Measurements from ENCODE around the gene S100PBP.

Gene S100PBP

DNA sequence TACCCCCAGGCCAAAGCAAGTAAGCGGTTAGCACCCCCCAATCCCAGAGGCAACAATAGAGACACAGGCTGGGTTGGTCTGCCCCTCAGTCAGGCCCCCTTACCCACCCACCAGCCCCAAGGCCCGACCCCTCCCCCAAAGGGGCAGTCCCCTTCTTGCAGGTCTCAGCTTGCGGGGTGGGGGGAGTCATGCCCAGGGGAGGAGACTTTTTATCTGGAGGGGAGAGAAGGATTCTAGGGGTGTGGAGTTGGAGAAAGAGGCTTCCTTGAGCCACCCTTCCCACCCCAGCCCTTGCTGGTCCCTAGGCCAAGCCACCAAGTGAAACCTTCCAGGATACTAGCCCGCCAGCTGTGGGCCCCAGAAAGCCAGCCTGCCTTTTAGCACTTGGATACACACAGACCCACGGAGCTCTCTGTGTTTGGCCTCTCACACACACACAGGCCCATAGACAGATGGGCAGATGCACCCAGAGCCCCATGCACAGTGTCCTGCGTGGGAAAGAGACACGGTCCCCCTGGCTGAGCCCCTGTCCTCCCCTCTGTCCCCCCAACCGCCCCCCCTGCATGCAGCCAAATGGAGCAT, 76.7 kb downstream of the S100PBP start:
- no peak for DNase-seq
- TF ChIP-seq, protein P1, sequence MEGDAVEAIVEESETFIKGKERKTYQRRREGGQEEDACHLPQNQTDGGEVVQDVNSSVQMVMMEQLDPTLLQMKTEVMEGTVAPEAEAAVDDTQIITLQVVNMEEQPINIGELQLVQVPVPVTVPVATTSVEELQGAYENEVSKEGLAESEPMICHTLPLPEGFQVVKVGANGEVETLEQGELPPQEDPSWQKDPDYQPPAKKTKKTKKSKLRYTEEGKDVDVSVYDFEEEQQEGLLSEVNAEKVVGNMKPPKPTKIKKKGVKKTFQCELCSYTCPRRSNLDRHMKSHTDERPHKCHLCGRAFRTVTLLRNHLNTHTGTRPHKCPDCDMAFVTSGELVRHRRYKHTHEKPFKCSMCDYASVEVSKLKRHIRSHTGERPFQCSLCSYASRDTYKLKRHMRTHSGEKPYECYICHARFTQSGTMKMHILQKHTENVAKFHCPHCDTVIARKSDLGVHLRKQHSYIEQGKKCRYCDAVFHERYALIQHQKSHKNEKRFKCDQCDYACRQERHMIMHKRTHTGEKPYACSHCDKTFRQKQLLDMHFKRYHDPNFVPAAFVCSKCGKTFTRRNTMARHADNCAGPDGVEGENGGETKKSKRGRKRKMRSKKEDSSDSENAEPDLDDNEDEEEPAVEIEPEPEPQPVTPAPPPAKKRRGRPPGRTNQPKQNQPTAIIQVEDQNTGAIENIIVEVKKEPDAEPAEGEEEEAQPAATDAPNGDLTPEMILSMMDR (IDR thresholded peaks at IDR 0.05; ENCODE audit: low read depth, low read length, missing control alignments) = no peak
- Histone ChIP-seq H3K36me3 (replicated peaks) (no peaks in the 10 kb centered on the region), H3K4me3 (ENCODE audit: low read depth, low read length) (no peak overlapping the region), H3K27ac (no peak overlapping the region), H3K27me3 (replicated peaks) (peaks cover 22% of the 10 kb centered on the region)
- in situ Hi-C loops (cut with HindIII; ENCODE audit: low pct_ligation_motif_present, low sequenced_read_pairs) = no loop called here

DNA sequence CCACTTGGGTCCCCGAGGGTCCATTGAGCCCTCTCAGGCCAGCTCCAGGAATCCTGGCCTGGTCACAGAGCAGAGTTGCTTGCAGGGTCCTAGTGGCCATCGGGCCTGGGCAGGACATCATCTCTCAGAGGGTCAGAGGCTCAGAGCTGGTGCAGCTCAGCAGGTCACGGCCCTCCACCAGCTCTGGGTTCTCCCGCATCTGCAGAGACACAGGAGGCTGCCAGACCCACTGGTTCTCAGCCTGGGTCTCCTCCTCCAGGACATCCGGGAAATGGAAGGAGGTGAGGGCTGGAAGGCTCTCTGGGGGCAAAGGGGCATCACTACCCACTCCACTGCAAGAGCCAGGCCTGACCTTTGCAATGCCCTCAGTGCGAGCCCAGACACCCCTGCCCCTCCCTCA, 77.2 kb downstream of the S100PBP start:
- Histone ChIP-seq H3K27ac (no peak overlapping the region), H3K36me3 (replicated peaks) (no peaks in the 10 kb centered on the region), H3K27me3 (replicated peaks) (peaks cover 22% of the 10 kb centered on the region), H3K4me3 (ENCODE audit: low read depth, low read length) (no peak overlapping the region)
- in situ Hi-C loops (cut with HindIII; ENCODE audit: low pct_ligation_motif_present, low sequenced_read_pairs) = no loop called here
- no peak for DNase-seq
- TF ChIP-seq, protein P1 (IDR thresholded peaks at IDR 0.05; ENCODE audit: low read depth, low read length, missing control alignments) = no peak

DNA sequence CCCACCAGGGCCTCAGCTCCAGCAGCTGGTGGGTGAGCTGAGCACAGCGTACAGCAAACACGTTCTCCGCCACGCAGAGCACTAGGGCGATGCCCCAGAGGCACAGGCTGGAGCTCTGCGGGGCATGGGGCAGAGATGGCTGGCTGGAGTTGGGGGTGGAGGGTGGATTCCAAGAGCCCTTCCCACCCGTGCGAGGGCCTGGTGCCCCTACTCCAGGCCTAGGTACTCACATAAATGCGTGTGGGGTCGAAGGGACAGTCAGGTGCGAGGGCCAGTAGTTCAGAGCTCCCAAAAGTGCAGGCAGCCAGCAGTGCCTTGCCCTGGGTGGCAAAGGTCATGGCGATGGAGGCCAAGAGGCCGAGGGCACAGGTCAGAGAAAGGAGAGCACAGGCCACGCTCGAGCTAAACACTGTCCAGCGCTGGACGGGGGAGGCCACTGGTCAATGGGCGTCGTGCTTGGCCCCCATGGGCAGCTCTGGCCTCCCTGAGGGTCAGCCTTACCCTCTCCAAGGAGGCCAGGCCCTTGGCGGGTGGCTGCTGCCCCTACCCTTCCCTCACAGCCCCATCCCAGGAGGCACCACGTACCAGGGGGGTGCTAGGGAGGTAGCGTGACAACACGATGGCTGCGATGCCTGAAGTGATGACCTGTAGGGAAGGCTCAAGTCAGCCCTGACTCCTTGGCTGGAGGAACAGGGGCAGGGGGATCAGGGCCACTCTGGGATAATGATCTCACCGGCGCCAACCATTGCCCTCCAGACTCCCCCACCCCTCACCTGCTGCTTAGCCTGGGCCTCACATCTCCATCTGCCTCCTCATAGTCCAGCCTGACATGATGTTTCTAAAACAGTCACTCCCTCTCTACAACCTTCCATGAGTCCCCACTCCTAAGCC, 78.1 kb downstream of the S100PBP start:
- Histone ChIP-seq H3K27ac (no peak overlapping the region), H3K36me3 (replicated peaks) (no peaks in the 10 kb centered on the region), H3K4me3 (ENCODE audit: low read depth, low read length) (no peak overlapping the region), H3K27me3 (replicated peaks) (peaks cover 19% of the 10 kb centered on the region)
- TF ChIP-seq, protein P1 (IDR thresholded peaks at IDR 0.05; ENCODE audit: low read depth, low read length, missing control alignments) = no peak
- in situ Hi-C loops (cut with HindIII; ENCODE audit: low pct_ligation_motif_present, low sequenced_read_pairs) = no loop called here
- DNase-seq = no peak

DNA sequence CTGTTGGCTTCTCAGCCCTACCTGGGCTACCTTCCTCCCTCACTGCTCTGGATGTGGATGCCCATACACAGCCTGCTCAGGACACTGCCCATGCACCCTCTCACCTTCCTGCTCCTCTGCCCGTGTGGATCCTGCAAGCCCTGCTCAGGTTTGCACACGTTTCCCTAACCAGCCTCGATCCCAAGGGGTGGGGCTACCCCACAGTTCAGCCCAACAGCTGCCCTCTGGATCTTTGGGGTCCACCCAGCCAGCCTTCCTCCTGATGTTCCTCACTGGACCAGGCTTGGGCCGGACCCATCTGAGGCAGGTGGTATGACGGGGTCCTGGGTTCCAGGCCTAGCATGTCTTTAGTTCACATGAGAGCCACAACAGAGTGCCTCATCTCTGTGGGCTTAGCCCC, 79.0 kb downstream of the S100PBP start:
- in situ Hi-C loops (cut with HindIII; ENCODE audit: low pct_ligation_motif_present, low sequenced_read_pairs) = no loop called here
- TF ChIP-seq, protein P1 (IDR thresholded peaks at IDR 0.05; ENCODE audit: low read depth, low read length, missing control alignments) = no peak
- H3K4me3 ChIP-seq (ENCODE audit: low read depth, low read length) = no peak overlapping the region
- DNase-seq = no peak
- H3K36me3 ChIP-seq (replicated peaks) = no peaks in the 10 kb centered on the region
- H3K27ac ChIP-seq = no peak overlapping the region
- peaks cover 13% of the 10 kb centered on the region for H3K27me3 ChIP-seq (replicated peaks)

DNA sequence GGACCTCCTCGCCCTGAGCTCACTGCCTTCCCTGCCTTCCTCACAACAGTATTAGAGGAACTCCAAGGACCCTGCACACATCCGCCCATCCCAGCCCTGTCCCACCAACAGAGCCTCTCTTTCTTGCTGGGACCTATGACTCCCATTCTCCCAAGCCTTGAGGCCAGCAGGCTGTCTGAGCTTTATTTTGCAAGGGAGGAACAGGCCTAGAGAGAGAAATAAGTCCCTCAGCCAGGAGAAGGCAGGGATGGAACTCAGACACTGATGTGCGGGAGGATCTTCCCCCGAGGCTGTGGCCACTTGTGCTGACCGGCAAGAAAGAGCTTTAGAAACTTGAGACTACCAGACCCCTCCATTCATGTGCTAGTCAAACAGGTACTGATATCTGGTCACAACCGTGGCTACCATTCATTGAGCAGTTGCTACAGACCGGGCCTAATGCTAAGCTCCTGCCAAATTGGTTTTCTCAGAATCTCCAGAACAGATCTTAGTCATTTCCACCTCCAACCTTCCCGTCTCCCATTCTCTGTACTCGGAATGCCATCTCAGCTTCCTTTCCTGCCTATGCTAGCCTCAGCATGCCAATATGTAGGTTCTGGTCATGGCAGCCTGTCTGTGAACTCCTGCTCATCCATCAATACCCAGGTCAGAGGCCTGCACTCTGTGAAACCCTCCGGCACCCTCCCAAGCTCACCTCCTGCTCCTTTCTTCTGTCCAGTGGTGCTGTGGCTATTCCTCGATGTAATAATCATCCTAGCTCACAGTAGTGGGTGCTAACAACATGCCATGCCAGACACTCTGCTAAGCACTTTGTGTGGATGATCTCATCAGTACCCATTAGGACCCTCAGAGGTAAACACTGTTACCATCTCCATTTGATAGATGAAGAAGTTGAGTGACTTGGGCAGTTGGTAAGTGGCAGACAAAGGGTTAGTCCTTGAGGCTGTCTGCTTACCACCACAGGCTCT, 79.9 kb downstream of the S100PBP start:
- DNase-seq = no peak
- in situ Hi-C loops (cut with HindIII; ENCODE audit: low pct_ligation_motif_present, low sequenced_read_pairs) = no loop called here
- no peaks in the 10 kb centered on the region for H3K36me3 ChIP-seq (replicated peaks)
- TF ChIP-seq, protein P1 (IDR thresholded peaks at IDR 0.05; ENCODE audit: low read depth, low read length, missing control alignments) = no peak
- H3K4me3 ChIP-seq (ENCODE audit: low read depth, low read length) = no peak overlapping the region
- peaks cover 4% of the 10 kb centered on the region for H3K27me3 ChIP-seq (replicated peaks)
- H3K27ac ChIP-seq = no peak overlapping the region

All from brain microvascular endothelial cell (primary cell).